Astrocyte (in vitro differentiated cells and primary cell): ENCODE results near the gene MCOLN1. TPM values are rescaled to one million over a fixed set of nuclear protein-coding genes. Genes with fewer than 3 reads are reported as not detected.

Experiments used
- DNase-seq: peaks from one replicate; pipeline ENCODE4 v3.0.0-alpha.2; 2010; ENCODE audit warnings: low read depth
- FAIRE-seq: peaks from 2 replicates; lab custom pipeline; 2011; peaks lifted over from hg19 to GRCh38; lab: Jason Lieb, UNC
- H2AFZ ChIP-seq: 2 replicates; pipeline ENCODE4 v1.6.0; 2012; ENCODE audit warnings: low read depth, low read length, inconsistent platforms
- H3K27ac ChIP-seq: 2 replicates; pipeline ENCODE4 v1.5.1; 2011; ENCODE audit warnings: low read depth, low read length, inconsistent platforms
- H3K27me3 ChIP-seq: 2 replicates; pipeline ENCODE4 v1.6.0; 2011; ENCODE audit warnings: low read length, inconsistent platforms; ENCODE audit not compliant: insufficient read depth
- H3K36me3 ChIP-seq: 2 replicates; pipeline ENCODE4 v1.5.1; 2011; ENCODE audit warnings: low read length, inconsistent platforms; ENCODE audit not compliant: insufficient read depth
- H3K4me1 ChIP-seq: 2 replicates; pipeline ENCODE4 v1.5.1; 2011; ENCODE audit warnings: low read length, inconsistent platforms; ENCODE audit not compliant: insufficient read depth
- H3K4me2 ChIP-seq: 2 replicates; pipeline ENCODE4 v1.6.0; 2012; ENCODE audit warnings: low read length, inconsistent platforms
- H3K4me3 ChIP-seq: 2 replicates; pipeline ENCODE4 v1.5.1; 2011; ENCODE audit warnings: low read depth, mild to moderate bottlenecking, low read length, inconsistent platforms; ENCODE audit not compliant: insufficient read depth
- H3K79me2 ChIP-seq: 2 replicates; pipeline ENCODE4 v1.6.0; 2012; ENCODE audit warnings: mild to moderate bottlenecking, low read length, inconsistent platforms; ENCODE audit not compliant: insufficient read depth
- H3K9ac ChIP-seq: 2 replicates; pipeline ENCODE4 v1.6.0; 2012; ENCODE audit warnings: mild to moderate bottlenecking, low read length, inconsistent platforms
- H3K9me3 ChIP-seq: 2 replicates; pipeline ENCODE4 v1.5.1; 2012; ENCODE audit warnings: low read depth, mild to moderate bottlenecking, low read length, inconsistent platforms; ENCODE audit not compliant: insufficient read depth
- H4K20me1 ChIP-seq: 2 replicates; pipeline ENCODE4 v1.6.0; 2012; ENCODE audit warnings: low read length, inconsistent platforms; ENCODE audit not compliant: insufficient read depth
- H3K27ac Mint-ChIP-seq: one replicate; pipeline ENCODE4 v1.8.0; 2021; ENCODE audit warnings: mild to moderate bottlenecking, mixed read lengths; ENCODE audit not compliant: unreplicated experiment
- H3K27me3 Mint-ChIP-seq: one replicate; pipeline ENCODE4 v1.8.0; 2021; ENCODE audit warnings: low read depth, mixed read lengths; ENCODE audit not compliant: unreplicated experiment
- H3K36me3 Mint-ChIP-seq: one replicate; pipeline ENCODE4 v1.8.0; 2021; ENCODE audit warnings: low read depth, mixed read lengths; ENCODE audit not compliant: unreplicated experiment
- H3K4me1 Mint-ChIP-seq: one replicate; pipeline ENCODE4 v1.8.0; 2021; ENCODE audit warnings: low read depth, mixed read lengths; ENCODE audit not compliant: unreplicated experiment
- H3K4me3 Mint-ChIP-seq: one replicate; pipeline ENCODE4 v1.8.0; 2021; ENCODE audit warnings: mild to moderate bottlenecking, moderate library complexity, mixed read lengths; ENCODE audit not compliant: unreplicated experiment
- H3K9me3 Mint-ChIP-seq: one replicate; pipeline ENCODE4 v1.8.0; 2021; ENCODE audit warnings: mild to moderate bottlenecking, mixed read lengths; ENCODE audit not compliant: unreplicated experiment
- EZH2 ChIP-seq: IDR thresholded peaks from 2 replicates; pipeline ENCODE4 v1.6.1; 2012; ENCODE audit warnings: mild to moderate bottlenecking, low read length, inconsistent platforms; ENCODE audit not compliant: insufficient read depth
- total RNA-seq: library from RNA; stranded (reverse); gene quantifications from 2 replicates; pipeline ENCODE4 v1.2.1, GENCODE V29; 2021
- TF ChIP-seq, protein P1 (sequence below): IDR thresholded peaks from 2 replicates; pipeline ENCODE4 v1.5.1; 2011; ENCODE audit warnings: low read depth, mild to moderate bottlenecking, inconsistent platforms, low read length, moderate library complexity; ENCODE audit not compliant: insufficient read depth

The MCOLN1 gene
- total RNA-seq, 1 donor from 2014 or later: 26.2 TPM

DNA sequence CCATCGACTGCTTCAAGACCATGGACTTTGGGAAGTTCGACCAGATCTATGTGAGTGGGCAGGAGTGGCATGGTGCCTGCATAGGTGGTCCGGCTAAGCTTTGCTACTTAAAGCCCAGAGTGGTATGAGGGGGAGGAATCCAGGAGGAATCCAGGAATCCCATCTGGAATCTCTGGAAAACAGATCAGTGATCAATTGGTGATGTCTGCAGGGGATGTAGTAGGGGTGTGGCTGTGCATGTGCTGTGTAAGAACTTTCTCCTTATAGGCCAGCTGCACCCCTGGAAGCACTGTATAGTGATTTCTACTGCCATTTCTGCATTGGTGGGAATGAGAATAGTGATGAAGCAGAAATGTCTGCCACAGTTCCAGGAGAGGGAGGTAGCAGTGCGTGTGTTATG, 36.7 kb downstream of the MCOLN1 start:
- no peaks in the 10 kb centered on the region for H3K27me3 Mint-ChIP-seq
- DNase-seq (no peak), FAIRE-seq (no peak)
- no peak overlapping the region for H3K27ac ChIP-seq
- no peaks in the 10 kb centered on the region for H3K9me3 ChIP-seq
- peaks cover 10% of the 10 kb centered on the region for H4K20me1 ChIP-seq
- H3K27me3 ChIP-seq: no peaks in the 10 kb centered on the region
- no peaks in the 10 kb centered on the region for H3K9me3 Mint-ChIP-seq
- H3K36me3 Mint-ChIP-seq: peaks cover 30% of the 10 kb centered on the region
- H3K79me2 ChIP-seq: no peaks in the 10 kb centered on the region
- TF ChIP-seq EZH2: no peak
- TF ChIP-seq, protein P1, sequence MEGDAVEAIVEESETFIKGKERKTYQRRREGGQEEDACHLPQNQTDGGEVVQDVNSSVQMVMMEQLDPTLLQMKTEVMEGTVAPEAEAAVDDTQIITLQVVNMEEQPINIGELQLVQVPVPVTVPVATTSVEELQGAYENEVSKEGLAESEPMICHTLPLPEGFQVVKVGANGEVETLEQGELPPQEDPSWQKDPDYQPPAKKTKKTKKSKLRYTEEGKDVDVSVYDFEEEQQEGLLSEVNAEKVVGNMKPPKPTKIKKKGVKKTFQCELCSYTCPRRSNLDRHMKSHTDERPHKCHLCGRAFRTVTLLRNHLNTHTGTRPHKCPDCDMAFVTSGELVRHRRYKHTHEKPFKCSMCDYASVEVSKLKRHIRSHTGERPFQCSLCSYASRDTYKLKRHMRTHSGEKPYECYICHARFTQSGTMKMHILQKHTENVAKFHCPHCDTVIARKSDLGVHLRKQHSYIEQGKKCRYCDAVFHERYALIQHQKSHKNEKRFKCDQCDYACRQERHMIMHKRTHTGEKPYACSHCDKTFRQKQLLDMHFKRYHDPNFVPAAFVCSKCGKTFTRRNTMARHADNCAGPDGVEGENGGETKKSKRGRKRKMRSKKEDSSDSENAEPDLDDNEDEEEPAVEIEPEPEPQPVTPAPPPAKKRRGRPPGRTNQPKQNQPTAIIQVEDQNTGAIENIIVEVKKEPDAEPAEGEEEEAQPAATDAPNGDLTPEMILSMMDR: no peak
- peaks cover 16% of the 10 kb centered on the region for H3K36me3 ChIP-seq
- no peak overlapping the region for H3K9ac ChIP-seq
- H3K4me3 ChIP-seq: no peak overlapping the region
- no peak overlapping the region for H3K4me2 ChIP-seq
- H3K27ac Mint-ChIP-seq: no peak overlapping the region
- H3K4me3 Mint-ChIP-seq: no peak overlapping the region
- no peaks in the 10 kb centered on the region for H3K4me1 ChIP-seq
- H2AFZ ChIP-seq: no peak overlapping the region
- no peaks in the 10 kb centered on the region for H3K4me1 Mint-ChIP-seq

DNA sequence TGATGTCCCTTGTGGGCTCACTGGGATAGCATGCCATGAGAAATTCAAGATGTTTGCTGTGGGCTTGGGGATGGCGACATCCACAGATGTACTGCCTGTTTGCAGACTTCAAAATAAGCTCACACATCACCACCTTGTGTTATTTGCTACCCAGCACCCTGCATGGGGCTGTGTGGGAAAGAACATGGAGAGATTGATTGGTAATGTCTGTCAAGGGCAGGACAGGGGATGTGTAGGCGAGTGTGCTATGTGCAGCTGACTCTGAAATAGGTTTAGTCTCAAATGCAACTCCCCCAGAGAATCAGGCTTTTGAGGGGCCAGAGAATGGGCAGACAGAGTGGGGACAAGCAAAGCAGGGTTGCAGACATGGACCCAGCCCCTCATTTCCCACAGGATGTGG, 37.8 kb downstream of the MCOLN1 start:
- no peak for FAIRE-seq
- H3K27me3 Mint-ChIP-seq: no peaks in the 10 kb centered on the region
- no peak overlapping the region for H3K4me3 Mint-ChIP-seq

DNA sequence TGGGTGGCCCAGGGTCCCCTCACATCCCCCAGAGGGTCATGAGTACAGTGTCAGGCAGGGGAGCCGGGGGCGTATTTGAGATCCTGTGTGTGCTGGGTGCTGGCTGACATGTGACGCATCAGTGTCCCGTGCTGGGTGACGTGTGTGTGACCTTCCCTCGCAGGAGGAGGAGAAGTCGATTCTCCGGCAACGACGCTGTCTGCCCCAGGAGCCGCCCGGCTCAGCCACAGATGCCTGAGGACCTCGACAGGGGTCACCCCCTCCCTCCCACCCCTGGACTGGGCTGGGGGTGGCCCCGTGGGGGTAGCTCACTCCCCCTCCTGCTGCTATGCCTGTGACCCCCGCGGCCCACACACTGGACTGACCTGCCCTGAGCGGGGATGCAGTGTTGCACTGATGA, 38.9 kb downstream of the MCOLN1 start:
- Mint-ChIP-seq H3K36me3 (peaks cover 24% of the 10 kb centered on the region), H3K4me1 (no peaks in the 10 kb centered on the region), H3K27me3 (no peaks in the 10 kb centered on the region), H3K27ac (no peak overlapping the region), H3K4me3 (no peak overlapping the region), H3K9me3 (no peaks in the 10 kb centered on the region)
- H3K27me3 ChIP-seq: no peaks in the 10 kb centered on the region
- TF ChIP-seq EZH2: no peak
- TF ChIP-seq, protein P1: no peak
- no peak overlapping the region for H3K9ac ChIP-seq
- H3K36me3 ChIP-seq: peaks cover 16% of the 10 kb centered on the region
- no peak overlapping the region for H3K27ac ChIP-seq
- no peaks in the 10 kb centered on the region for H3K79me2 ChIP-seq
- no peaks in the 10 kb centered on the region for H3K4me1 ChIP-seq
- peaks cover 10% of the 10 kb centered on the region for H4K20me1 ChIP-seq
- FAIRE-seq (no peak), DNase-seq (no peak)
- no peak overlapping the region for H3K4me3 ChIP-seq
- no peak overlapping the region for H2AFZ ChIP-seq
- no peaks in the 10 kb centered on the region for H3K9me3 ChIP-seq
- no peak overlapping the region for H3K4me2 ChIP-seq

More for the DNA sequence above, 37.8 kb downstream of the MCOLN1 start:
- Histone ChIP-seq H3K4me2 (no peak overlapping the region), H2AFZ (no peak overlapping the region), H3K4me3 (no peak overlapping the region), H3K9ac (no peak overlapping the region), H3K27ac (no peak overlapping the region), H3K4me1 (no peaks in the 10 kb centered on the region), H3K36me3 (peaks cover 16% of the 10 kb centered on the region), H3K79me2 (no peaks in the 10 kb centered on the region), H3K27me3 (no peaks in the 10 kb centered on the region), H4K20me1 (peaks cover 10% of the 10 kb centered on the region), H3K9me3 (no peaks in the 10 kb centered on the region)
- Mint-ChIP-seq H3K4me1 (no peaks in the 10 kb centered on the region), H3K27ac (no peak overlapping the region), H3K9me3 (no peaks in the 10 kb centered on the region), H3K36me3 (peaks cover 27% of the 10 kb centered on the region)
- TF ChIP-seq, protein P1: no peak
- TF ChIP-seq EZH2: no peak
- no peak for DNase-seq
